Measurements from ENCODE around the gene TEX11.
A peak's percentile ranks its signal among the peaks of the same experiment; 100 is the strongest.
"Not testable (repeated sequence)": the region's sequence is repeated elsewhere in the genome, so short reads cannot be mapped to it uniquely, and the experiment has no call there.

The TEX11 gene

DNA sequence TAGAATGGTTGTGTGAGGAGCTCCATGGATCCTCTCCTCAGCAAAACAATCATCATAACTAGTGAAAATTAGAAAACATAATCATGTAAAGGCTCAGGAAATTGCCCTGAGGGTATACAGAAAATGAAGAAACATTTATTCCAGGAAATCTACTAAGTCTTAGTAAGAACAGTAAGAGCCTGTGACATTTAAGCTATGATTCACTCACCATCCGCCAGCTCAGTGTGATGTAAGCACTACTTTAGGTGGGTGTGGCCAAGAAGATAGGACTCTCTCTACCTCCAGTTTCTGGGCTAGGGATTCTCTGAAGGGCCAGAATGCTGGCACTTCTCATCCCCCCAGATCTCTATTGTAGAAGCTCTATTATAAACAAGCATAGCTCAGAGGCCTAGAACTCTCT, 316.4 kb downstream of the TEX11 start:
- no CpG with 5 or more reads among the region's 1 CpG for WGBS (ENCODE audit: extremely low coverage, insufficient coverage, low lambda C conversion rate)

DNA sequence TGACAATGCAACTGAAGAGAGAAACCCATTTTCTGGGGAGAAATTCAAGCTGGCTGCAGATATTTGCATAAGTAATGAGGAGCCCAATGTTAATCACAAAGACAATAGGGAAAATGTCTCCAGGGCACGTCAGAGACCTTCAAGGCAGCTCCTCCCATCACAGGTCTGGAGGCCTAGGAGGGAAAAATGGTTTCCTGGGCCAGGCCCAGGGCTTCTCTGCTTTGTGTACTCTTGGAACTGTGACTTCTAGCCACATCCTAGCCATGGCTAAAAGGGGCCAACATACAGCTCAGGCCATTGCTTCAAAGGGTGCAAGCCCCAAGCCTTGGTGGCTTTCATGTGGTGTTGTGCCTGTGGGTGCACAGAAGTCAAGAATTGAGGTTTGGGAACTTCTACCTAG, 321.4 kb downstream of the TEX11 start:
- H2BK5ac ChIP-seq (ENCODE audit: low read length); H2AK5ac ChIP-seq (ENCODE audit: low read length); H3K18ac ChIP-seq (ENCODE audit: low read length); H3K9ac ChIP-seq (ENCODE audit: low read length); H3K79me1 ChIP-seq (ENCODE audit: low read length); H2BK120ac ChIP-seq (ENCODE audit: low read depth, low read length); H3K56ac ChIP-seq (ENCODE audit: low read length); H3K4me3 ChIP-seq (ENCODE audit: low read length); H3K4me2 ChIP-seq (ENCODE audit: low read length); H3K27ac ChIP-seq (ENCODE audit: low read depth, low read length); H3K23ac ChIP-seq (ENCODE audit: low read length); H3K4ac ChIP-seq (ENCODE audit: low read depth, low read length); H3K36me3 ChIP-seq (ENCODE audit: control insufficient read depth, insufficient read depth, low read length); H3K79me2 ChIP-seq (ENCODE audit: control insufficient read depth, insufficient read depth, low read length); H3K4me1 ChIP-seq (ENCODE audit: control insufficient read depth, low read depth, low read length); H4K5ac ChIP-seq (ENCODE audit: low read length); DNase-seq; H4K8ac ChIP-seq (ENCODE audit: low read depth, low read length); H3K27me3 ChIP-seq (ENCODE audit: insufficient read depth, low read length, poor library complexity); H2BK15ac ChIP-seq (replicated peaks; ENCODE audit: low read depth): not testable (repeated sequence)
- WGBS (ENCODE audit: extremely low coverage, insufficient coverage, low lambda C conversion rate): no CpG with 5 or more reads among the region's 1 CpG

More for the DNA sequence above, 316.4 kb downstream of the TEX11 start:
- peak; percentile 4 for DNase-seq
- Histone ChIP-seq H3K27me3 (ENCODE audit: insufficient read depth, low read length, poor library complexity) (no peaks in the 10 kb centered on the region), H3K4me1 (ENCODE audit: control insufficient read depth, low read depth, low read length) (no peaks in the 10 kb centered on the region), H4K8ac (ENCODE audit: low read depth, low read length) (no peak overlapping the region), H3K79me1 (ENCODE audit: low read length) (no peaks in the 10 kb centered on the region), H2AK5ac (ENCODE audit: low read length) (no peak overlapping the region), H2BK5ac (ENCODE audit: low read length) (no peak overlapping the region), H3K79me2 (ENCODE audit: control insufficient read depth, insufficient read depth, low read length) (no peaks in the 10 kb centered on the region), H2BK120ac (ENCODE audit: low read depth, low read length) (no peak overlapping the region), H3K9ac (ENCODE audit: low read length) (no peak overlapping the region), H3K23ac (ENCODE audit: low read length) (no peak overlapping the region), H3K4me3 (ENCODE audit: low read length) (no peak overlapping the region), H3K27ac (ENCODE audit: low read depth, low read length) (no peak overlapping the region), H2BK15ac (replicated peaks; ENCODE audit: low read depth) (no peak overlapping the region), H3K18ac (ENCODE audit: low read length) (no peak overlapping the region), H3K4ac (ENCODE audit: low read depth, low read length) (no peak overlapping the region), H3K4me2 (ENCODE audit: low read length) (no peak overlapping the region), H3K56ac (ENCODE audit: low read length) (no peak overlapping the region), H4K5ac (ENCODE audit: low read length) (no peak overlapping the region), H3K36me3 (ENCODE audit: control insufficient read depth, insufficient read depth, low read length) (no peaks in the 10 kb centered on the region)

DNA sequence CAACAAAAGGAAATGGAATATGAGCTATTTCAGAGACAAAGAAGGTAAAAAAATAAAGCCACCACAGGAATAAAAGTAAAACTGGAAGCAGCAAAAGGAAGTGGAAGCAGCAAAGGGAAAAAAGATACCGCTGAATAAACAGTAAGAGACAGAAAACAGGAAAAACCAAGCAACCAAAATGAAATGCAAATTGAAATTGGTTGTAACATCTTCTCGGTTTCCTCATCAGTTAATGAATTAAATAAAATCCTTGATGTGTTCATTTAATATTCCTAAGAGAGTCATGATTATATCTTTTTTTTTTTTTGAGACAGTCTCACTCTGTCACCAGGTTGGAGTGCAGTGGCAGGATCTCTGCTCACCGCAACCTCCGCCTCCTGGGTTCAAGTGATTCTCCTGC, 331.1 kb downstream of the TEX11 start:
- WGBS (ENCODE audit: extremely low coverage, insufficient coverage, low lambda C conversion rate): no CpG with 5 or more reads among the region's 4 CpGs
- no peaks in the 10 kb centered on the region for H3K36me3 ChIP-seq (ENCODE audit: control insufficient read depth, insufficient read depth, low read length)

DNA sequence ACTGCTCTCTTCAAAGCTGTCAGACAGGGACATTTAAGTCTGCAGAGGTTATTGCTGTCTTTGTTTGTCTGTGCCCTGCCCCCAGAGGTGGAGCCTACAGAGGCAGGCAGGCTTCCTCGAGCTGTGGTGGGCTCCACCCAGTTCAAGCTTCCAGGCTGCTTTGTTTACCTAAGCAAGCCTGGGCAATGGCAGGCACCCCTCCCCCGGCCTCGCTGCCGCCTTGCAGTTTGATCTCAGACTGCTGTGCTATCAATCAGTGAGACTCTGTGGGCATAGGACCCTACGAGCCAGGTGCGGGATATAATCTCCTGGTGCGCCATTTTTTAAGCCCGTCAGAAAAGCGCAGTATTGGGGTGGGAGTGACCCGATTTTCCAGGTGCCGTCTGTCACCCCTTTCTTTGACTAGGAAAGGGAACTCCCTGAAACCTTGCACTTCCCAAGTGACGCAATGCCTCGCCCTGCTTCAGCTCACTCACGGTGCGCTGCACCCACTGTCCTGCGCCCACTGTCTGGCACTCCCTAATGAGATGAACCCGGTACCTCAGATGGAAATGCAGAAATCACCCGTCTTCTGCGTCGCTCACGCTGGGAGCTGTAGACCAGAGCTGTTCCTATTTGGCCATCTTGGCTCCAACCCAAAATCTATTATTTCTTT, 338.5 kb downstream of the TEX11 start:
- not testable (repeated sequence) for H3K79me1 ChIP-seq (ENCODE audit: low read length); DNase-seq; H2BK5ac ChIP-seq (ENCODE audit: low read length); H3K4me1 ChIP-seq (ENCODE audit: control insufficient read depth, low read depth, low read length); H4K5ac ChIP-seq (ENCODE audit: low read length); H3K27me3 ChIP-seq (ENCODE audit: insufficient read depth, low read length, poor library complexity); H3K56ac ChIP-seq (ENCODE audit: low read length); H3K4me2 ChIP-seq (ENCODE audit: low read length); H3K9ac ChIP-seq (ENCODE audit: low read length); H2AK5ac ChIP-seq (ENCODE audit: low read length); H3K4me3 ChIP-seq (ENCODE audit: low read length); H4K8ac ChIP-seq (ENCODE audit: low read depth, low read length); H3K36me3 ChIP-seq (ENCODE audit: control insufficient read depth, insufficient read depth, low read length); H3K23ac ChIP-seq (ENCODE audit: low read length); H3K27ac ChIP-seq (ENCODE audit: low read depth, low read length); H3K18ac ChIP-seq (ENCODE audit: low read length); H2BK15ac ChIP-seq (replicated peaks; ENCODE audit: low read depth); H3K4ac ChIP-seq (ENCODE audit: low read depth, low read length); H2BK120ac ChIP-seq (ENCODE audit: low read depth, low read length); H3K79me2 ChIP-seq (ENCODE audit: control insufficient read depth, insufficient read depth, low read length)
- WGBS (ENCODE audit: extremely low coverage, insufficient coverage, low lambda C conversion rate): no CpG with 5 or more reads among the region's 21 CpGs

More for the DNA sequence above, 331.1 kb downstream of the TEX11 start:
- Histone ChIP-seq H2BK5ac (ENCODE audit: low read length) (no peak overlapping the region), H3K79me2 (ENCODE audit: control insufficient read depth, insufficient read depth, low read length) (no peaks in the 10 kb centered on the region), H4K8ac (ENCODE audit: low read depth, low read length) (no peak overlapping the region), H3K9ac (ENCODE audit: low read length) (no peak overlapping the region), H2AK5ac (ENCODE audit: low read length) (no peak overlapping the region), H3K56ac (ENCODE audit: low read length) (no peak overlapping the region), H3K4ac (ENCODE audit: low read depth, low read length) (no peak overlapping the region), H3K18ac (ENCODE audit: low read length) (no peak overlapping the region), H3K4me2 (ENCODE audit: low read length) (no peak overlapping the region), H2BK15ac (replicated peaks; ENCODE audit: low read depth) (no peak overlapping the region), H3K4me1 (ENCODE audit: control insufficient read depth, low read depth, low read length) (no peaks in the 10 kb centered on the region), H3K4me3 (ENCODE audit: low read length) (no peak overlapping the region), H3K27me3 (ENCODE audit: insufficient read depth, low read length, poor library complexity) (no peaks in the 10 kb centered on the region), H4K5ac (ENCODE audit: low read length) (no peak overlapping the region), H3K27ac (ENCODE audit: low read depth, low read length) (no peak overlapping the region), H2BK120ac (ENCODE audit: low read depth, low read length) (no peak overlapping the region), H3K79me1 (ENCODE audit: low read length) (no peaks in the 10 kb centered on the region), H3K23ac (ENCODE audit: low read length) (no peak overlapping the region)
- no peak for DNase-seq

DNA sequence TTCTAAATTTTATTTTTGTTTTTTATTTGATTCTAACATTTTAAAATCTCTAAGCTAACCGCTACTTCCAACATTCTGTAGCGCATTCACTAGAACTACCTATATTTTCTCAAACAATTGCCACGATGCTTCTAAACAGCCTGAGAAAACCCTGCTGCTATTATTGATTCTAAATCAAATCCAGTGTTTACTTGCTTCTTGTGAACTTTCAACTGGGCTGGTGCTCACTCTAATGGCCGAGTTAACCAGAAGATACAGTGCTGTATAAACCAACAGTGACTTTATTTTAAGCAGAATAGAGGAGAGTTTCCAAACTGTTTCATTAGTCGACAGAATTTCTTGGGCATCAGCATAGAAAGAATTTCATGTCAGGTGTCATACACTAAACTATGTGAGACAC, 353.6 kb downstream of the TEX11 start:
- no peak overlapping the region for H3K18ac ChIP-seq (ENCODE audit: low read length)
- H3K27ac ChIP-seq (ENCODE audit: low read depth, low read length): no peak overlapping the region
- H2BK15ac ChIP-seq (replicated peaks; ENCODE audit: low read depth): no peak overlapping the region
- no peak overlapping the region for H3K56ac ChIP-seq (ENCODE audit: low read length)
- H3K4me1 ChIP-seq (ENCODE audit: control insufficient read depth, low read depth, low read length): no peaks in the 10 kb centered on the region
- DNase-seq: no peak
- H3K4me2 ChIP-seq (ENCODE audit: low read length): no peak overlapping the region
- no peak overlapping the region for H3K4ac ChIP-seq (ENCODE audit: low read depth, low read length)
- no peaks in the 10 kb centered on the region for H3K27me3 ChIP-seq (ENCODE audit: insufficient read depth, low read length, poor library complexity)
- H3K79me1 ChIP-seq (ENCODE audit: low read length): no peaks in the 10 kb centered on the region
- H4K8ac ChIP-seq (ENCODE audit: low read depth, low read length): no peak overlapping the region
- no peak overlapping the region for H3K23ac ChIP-seq (ENCODE audit: low read length)
- no CpG with 5 or more reads among the region's 5 CpGs for WGBS (ENCODE audit: extremely low coverage, insufficient coverage, low lambda C conversion rate)
- H3K4me3 ChIP-seq (ENCODE audit: low read length): no peak overlapping the region
- H4K5ac ChIP-seq (ENCODE audit: low read length): no peak overlapping the region
- H2BK120ac ChIP-seq (ENCODE audit: low read depth, low read length): no peak overlapping the region
- H2BK5ac ChIP-seq (ENCODE audit: low read length): no peak overlapping the region
- no peaks in the 10 kb centered on the region for H3K79me2 ChIP-seq (ENCODE audit: control insufficient read depth, insufficient read depth, low read length)
- H3K36me3 ChIP-seq (ENCODE audit: control insufficient read depth, insufficient read depth, low read length): no peaks in the 10 kb centered on the region
- H2AK5ac ChIP-seq (ENCODE audit: low read length): no peak overlapping the region
- no peak overlapping the region for H3K9ac ChIP-seq (ENCODE audit: low read length)

DNA sequence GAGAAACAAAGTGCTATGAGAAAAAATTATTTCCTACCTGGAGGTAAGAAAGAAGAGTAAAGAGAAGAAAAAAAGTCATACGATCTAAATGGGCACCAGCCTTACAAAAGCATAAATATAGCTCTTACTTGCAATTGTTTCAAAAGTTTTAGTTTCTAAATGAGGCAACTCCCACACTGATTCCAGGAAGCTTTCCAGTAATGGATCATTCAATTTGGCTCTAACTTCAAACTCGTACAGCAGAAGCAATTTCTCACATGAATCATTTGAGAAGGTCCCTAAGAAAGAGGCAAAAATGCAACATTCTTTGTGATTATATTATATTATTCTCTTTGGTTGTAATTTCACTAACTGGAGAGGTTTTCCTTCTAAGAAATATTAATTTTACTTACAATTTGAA, 354.0 kb downstream of the TEX11 start:
- Histone ChIP-seq H3K4ac (ENCODE audit: low read depth, low read length) (no peak overlapping the region), H2BK5ac (ENCODE audit: low read length) (no peak overlapping the region), H3K23ac (ENCODE audit: low read length) (no peak overlapping the region), H3K18ac (ENCODE audit: low read length) (no peak overlapping the region), H2BK15ac (replicated peaks; ENCODE audit: low read depth) (no peak overlapping the region), H4K8ac (ENCODE audit: low read depth, low read length) (no peak overlapping the region), H3K4me1 (ENCODE audit: control insufficient read depth, low read depth, low read length) (no peaks in the 10 kb centered on the region), H3K79me2 (ENCODE audit: control insufficient read depth, insufficient read depth, low read length) (no peaks in the 10 kb centered on the region), H3K79me1 (ENCODE audit: low read length) (no peaks in the 10 kb centered on the region), H3K4me2 (ENCODE audit: low read length) (no peak overlapping the region), H3K27ac (ENCODE audit: low read depth, low read length) (no peak overlapping the region), H2AK5ac (ENCODE audit: low read length) (no peak overlapping the region), H3K36me3 (ENCODE audit: control insufficient read depth, insufficient read depth, low read length) (no peaks in the 10 kb centered on the region), H3K4me3 (ENCODE audit: low read length) (no peak overlapping the region), H3K9ac (ENCODE audit: low read length) (no peak overlapping the region), H4K5ac (ENCODE audit: low read length) (no peak overlapping the region), H2BK120ac (ENCODE audit: low read depth, low read length) (no peak overlapping the region), H3K56ac (ENCODE audit: low read length) (no peak overlapping the region), H3K27me3 (ENCODE audit: insufficient read depth, low read length, poor library complexity) (no peaks in the 10 kb centered on the region)
- DNase-seq: no peak
- no CpG with 5 or more reads among the region's 2 CpGs for WGBS (ENCODE audit: extremely low coverage, insufficient coverage, low lambda C conversion rate)
